ENCODE measurements around the gene CERT1. TPM values are rescaled to one million over a fixed set of nuclear protein-coding genes. Genes with fewer than 3 reads are reported as not detected.
A peak's percentile ranks its signal among the peaks of the same experiment; 100 is the strongest.

The CERT1 gene
- total and polyA plus RNA-seq, 4 donors, result 16.1 to 86.2 (median 46.1) TPM

DNA sequence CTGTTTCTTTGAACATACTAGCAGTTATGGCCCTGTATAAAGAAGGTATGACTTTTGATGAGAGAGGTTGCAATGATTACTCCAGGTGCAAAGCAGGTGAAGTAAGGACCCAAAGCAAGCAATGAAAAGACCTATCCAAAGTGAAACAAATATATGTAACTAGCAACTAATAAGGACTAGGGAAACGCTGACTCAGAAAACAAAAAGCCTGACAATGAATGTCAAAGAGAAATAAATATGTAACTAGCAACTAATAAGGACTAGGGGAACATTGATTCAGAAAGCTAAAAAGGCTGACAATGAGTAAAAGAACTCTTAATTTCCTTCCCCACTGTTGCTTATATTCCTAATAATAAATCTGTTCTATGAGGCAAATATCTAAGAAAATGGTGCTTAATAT, 131.3 kb downstream of the CERT1 start:
- no peak for ATAC-seq (ENCODE audit: insufficient read depth, low FRiP score)

DNA sequence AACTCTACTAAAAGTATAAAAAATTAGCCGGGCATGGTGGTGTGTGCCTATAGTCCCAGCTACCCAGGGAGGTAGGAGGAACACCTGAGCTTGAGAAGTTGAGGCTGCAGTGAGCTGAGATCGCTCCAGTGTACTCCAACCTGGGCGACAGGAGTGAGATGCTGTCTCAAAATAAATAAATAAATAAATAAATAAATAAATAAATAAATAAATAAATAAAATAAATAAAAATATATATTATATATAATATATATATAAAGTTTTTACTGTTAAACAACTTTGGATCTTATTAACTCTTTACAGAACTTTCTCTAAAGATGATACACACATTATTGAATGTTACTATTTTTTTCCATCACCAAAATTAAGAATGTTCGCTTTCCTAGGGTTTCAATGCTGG, 136.0 kb downstream of the CERT1 start:
- ATAC-seq (ENCODE audit: insufficient read depth, low FRiP score) (no peak), DNase-seq (no peak)
- Histone ChIP-seq H3K27me3 (ENCODE audit: control insufficient read depth in 3 of 3, insufficient read depth in 3 of 3, low read length in 2 of 3) (no peaks in the 10 kb centered on the region), H3K9ac (ENCODE audit: insufficient read depth in 1 of 2, low read length in 2 of 2) (no peak overlapping the region), H3K27ac (ENCODE audit: low read depth in 1 of 2, low read length in 1 of 2) (no peak overlapping the region), H3K4me3 (no peak overlapping the region), H3K4me1 (ENCODE audit: control insufficient read depth in 5 of 5, insufficient read depth in 5 of 5, low read length in 5 of 5) (peaks cover 0 to 4% (median 0%) of the 10 kb centered on the region in 5 donors), H3K36me3 (ENCODE audit: control insufficient read depth in 4 of 4, insufficient read depth in 4 of 4, low read length in 4 of 4) (peaks cover 10 to 21% (median 19%) of the 10 kb centered on the region in 4 donors), H3K9me3 (ENCODE audit: control insufficient read depth in 4 of 4, insufficient read depth in 3 of 4, low read length in 3 of 4) (no peaks in the 10 kb centered on the region)
- TF ChIP-seq, protein P1, sequence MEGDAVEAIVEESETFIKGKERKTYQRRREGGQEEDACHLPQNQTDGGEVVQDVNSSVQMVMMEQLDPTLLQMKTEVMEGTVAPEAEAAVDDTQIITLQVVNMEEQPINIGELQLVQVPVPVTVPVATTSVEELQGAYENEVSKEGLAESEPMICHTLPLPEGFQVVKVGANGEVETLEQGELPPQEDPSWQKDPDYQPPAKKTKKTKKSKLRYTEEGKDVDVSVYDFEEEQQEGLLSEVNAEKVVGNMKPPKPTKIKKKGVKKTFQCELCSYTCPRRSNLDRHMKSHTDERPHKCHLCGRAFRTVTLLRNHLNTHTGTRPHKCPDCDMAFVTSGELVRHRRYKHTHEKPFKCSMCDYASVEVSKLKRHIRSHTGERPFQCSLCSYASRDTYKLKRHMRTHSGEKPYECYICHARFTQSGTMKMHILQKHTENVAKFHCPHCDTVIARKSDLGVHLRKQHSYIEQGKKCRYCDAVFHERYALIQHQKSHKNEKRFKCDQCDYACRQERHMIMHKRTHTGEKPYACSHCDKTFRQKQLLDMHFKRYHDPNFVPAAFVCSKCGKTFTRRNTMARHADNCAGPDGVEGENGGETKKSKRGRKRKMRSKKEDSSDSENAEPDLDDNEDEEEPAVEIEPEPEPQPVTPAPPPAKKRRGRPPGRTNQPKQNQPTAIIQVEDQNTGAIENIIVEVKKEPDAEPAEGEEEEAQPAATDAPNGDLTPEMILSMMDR (IDR thresholded peaks at IDR 0.05; ENCODE audit: control extremely low read depth, extremely low read depth), result no peak
- WGBS, 2 donors, result 98 to 99% methylated on average over 4 of the region's 4 CpGs

More for the DNA sequence above, 131.3 kb downstream of the CERT1 start:
- TF ChIP-seq, protein P1 (IDR thresholded peaks at IDR 0.05; ENCODE audit: control extremely low read depth, extremely low read depth), result no peak
- no peaks in the 10 kb centered on the region for H3K4me1 ChIP-seq (ENCODE audit: control insufficient read depth in 5 of 5, insufficient read depth in 5 of 5, low read length in 5 of 5)
- no peaks in the 10 kb centered on the region for H3K27me3 ChIP-seq (ENCODE audit: control insufficient read depth in 3 of 3, insufficient read depth in 3 of 3, low read length in 2 of 3)
- peaks cover 18 to 36% (median 24%) of the 10 kb centered on the region in 4 donors for H3K36me3 ChIP-seq (ENCODE audit: control insufficient read depth in 4 of 4, insufficient read depth in 4 of 4, low read length in 4 of 4)
- no peak overlapping the region for H3K9ac ChIP-seq (ENCODE audit: insufficient read depth in 1 of 2, low read length in 2 of 2)
- no peak overlapping the region for H3K27ac ChIP-seq (ENCODE audit: low read depth in 1 of 2, low read length in 1 of 2)
- WGBS, 2 donors, result 94 to 97% methylated on average over 1 of the region's 1 CpG
- H3K9me3 ChIP-seq (ENCODE audit: control insufficient read depth in 4 of 4, insufficient read depth in 3 of 4, low read length in 3 of 4), result no peaks in the 10 kb centered on the region
- no peak for DNase-seq
- no peak overlapping the region for H3K4me3 ChIP-seq

DNA sequence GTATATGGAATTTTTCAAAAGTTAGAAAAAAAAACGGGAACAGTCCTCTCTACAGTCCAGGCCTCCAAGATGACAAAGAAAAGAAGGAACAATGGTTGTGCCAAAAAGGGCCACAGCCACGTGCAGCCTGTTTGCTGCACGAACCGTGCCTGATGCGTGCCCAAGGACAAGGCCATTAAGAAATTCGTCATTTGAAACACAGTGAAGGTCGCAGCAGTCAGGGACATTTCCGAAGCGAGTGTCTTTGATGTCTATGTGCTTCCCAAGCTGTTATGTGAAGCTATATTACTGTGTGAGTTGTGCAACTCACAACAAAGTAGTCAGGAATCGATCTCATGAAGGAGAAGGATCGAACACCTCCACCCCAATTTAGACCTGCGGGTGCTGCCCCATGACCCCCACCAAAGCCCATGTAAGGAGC, 137.0 kb downstream of the CERT1 start:
- DNase-seq, result peak in 2 of 3 donors; percentile 13 to 22
- H3K4me3 ChIP-seq, result no peak overlapping the region
- no peaks in the 10 kb centered on the region for H3K9me3 ChIP-seq (ENCODE audit: control insufficient read depth in 4 of 4, insufficient read depth in 3 of 4, low read length in 3 of 4)
- H3K36me3 ChIP-seq (ENCODE audit: control insufficient read depth in 4 of 4, insufficient read depth in 4 of 4, low read length in 4 of 4), result peaks cover 8 to 20% (median 14%) of the 10 kb centered on the region in 4 donors
- H3K27me3 ChIP-seq (ENCODE audit: control insufficient read depth in 3 of 3, insufficient read depth in 3 of 3, low read length in 2 of 3), result no peaks in the 10 kb centered on the region
- no peak overlapping the region for H3K9ac ChIP-seq (ENCODE audit: insufficient read depth in 1 of 2, low read length in 2 of 2)
- WGBS, 2 donors, result 83 to 89% methylated on average over 12 of the region's 12 CpGs
- ATAC-seq (ENCODE audit: insufficient read depth, low FRiP score), result no peak
- peaks cover 0 to 4% (median 0%) of the 10 kb centered on the region in 5 donors for H3K4me1 ChIP-seq (ENCODE audit: control insufficient read depth in 5 of 5, insufficient read depth in 5 of 5, low read length in 5 of 5)
- TF ChIP-seq, protein P1 (IDR thresholded peaks at IDR 0.05; ENCODE audit: control extremely low read depth, extremely low read depth), result no peak
- H3K27ac ChIP-seq (ENCODE audit: low read depth in 1 of 2, low read length in 1 of 2), result no peak overlapping the region

DNA sequence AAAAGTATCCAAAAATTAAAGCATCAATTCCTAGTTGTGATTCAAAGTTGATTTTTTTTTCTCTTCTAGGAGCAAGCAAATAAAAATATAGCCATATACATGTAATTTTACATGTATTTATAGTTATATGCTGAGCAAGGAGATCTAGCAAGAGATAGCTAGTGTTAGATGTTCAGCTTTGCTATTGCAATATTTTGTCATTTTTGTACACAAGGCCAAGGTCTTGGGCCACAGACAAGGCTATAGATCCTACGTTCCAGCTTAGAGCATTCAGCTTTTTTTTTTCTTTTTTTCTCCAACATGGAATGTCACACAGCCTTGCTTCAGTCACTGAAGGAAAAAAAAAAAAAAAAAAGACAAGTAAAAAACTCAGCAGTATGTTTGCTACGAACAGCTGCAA, 137.6 kb downstream of the CERT1 start:
- Histone ChIP-seq H3K4me3 (no peak overlapping the region), H3K27me3 (ENCODE audit: control insufficient read depth in 3 of 3, insufficient read depth in 3 of 3, low read length in 2 of 3) (no peaks in the 10 kb centered on the region), H3K27ac (ENCODE audit: low read depth in 1 of 2, low read length in 1 of 2) (no peak overlapping the region), H3K4me1 (ENCODE audit: control insufficient read depth in 5 of 5, insufficient read depth in 5 of 5, low read length in 5 of 5) (peaks cover 0 to 4% (median 0%) of the 10 kb centered on the region in 5 donors), H3K36me3 (ENCODE audit: control insufficient read depth in 4 of 4, insufficient read depth in 4 of 4, low read length in 4 of 4) (peaks cover 6 to 16% (median 9%) of the 10 kb centered on the region in 4 donors), H3K9me3 (ENCODE audit: control insufficient read depth in 4 of 4, insufficient read depth in 3 of 4, low read length in 3 of 4) (no peaks in the 10 kb centered on the region), H3K9ac (ENCODE audit: insufficient read depth in 1 of 2, low read length in 2 of 2) (no peak overlapping the region)
- TF ChIP-seq, protein P1 (IDR thresholded peaks at IDR 0.05; ENCODE audit: control extremely low read depth, extremely low read depth), result no peak
- 85 to 86% methylated on average over 2 of the region's 2 CpGs for WGBS, 2 donors
- DNase-seq (peak in 2 of 3 donors; percentile 19 to 31), ATAC-seq (ENCODE audit: insufficient read depth, low FRiP score) (no peak)
